Epithelial cell of proximal tubule (primary cell): ENCODE data around the gene SEZ6. TPM values are rescaled to one million over a fixed set of nuclear protein-coding genes. Genes with fewer than 3 reads are reported as not detected.

Experiments
- DNase-seq: peaks from one replicate; pipeline ENCODE4 v3.0.0-alpha.2; 2011; ENCODE audit warnings: low read depth
- H3K4me3 ChIP-seq: 2 replicates; pipeline ENCODE4 v1.5.1; 2011; ENCODE audit warnings: low read depth, mild to moderate bottlenecking, low read length
- CTCF ChIP-seq: conservative IDR thresholded peaks from 2 replicates; pipeline ENCODE4 v1.5.1; 2012; ENCODE audit warnings: low read depth, mild to moderate bottlenecking, low read length
- total RNA-seq: library from RNA; depleted of rRNA; stranded (reverse); fragments of >200 nt; gene quantifications from 2 replicates; pipeline ENCODE4 v1.2.3, GENCODE V29; 2015

SEZ6 gene
- total RNA-seq, 1 donor from 2014 or later: not detected

GRCh38 chr17:28975031-28975430, 30.8 kb downstream of the SEZ6 start:
- no peak for DNase-seq
- no peak for TF ChIP-seq CTCF
- no peak overlapping the region for H3K4me3 ChIP-seq

GRCh38 chr17:28974451-28974850, 31.4 kb downstream of the SEZ6 start:
- TF ChIP-seq CTCF: no peak
- no peak overlapping the region for H3K4me3 ChIP-seq
- DNase-seq: no peak

- H3K4me3 ChIP-seq: no peak overlapping the region
These were observed 32.4 kb downstream of the SEZ6 start for GRCh38 chr17:28973425-28973824.

GRCh38 chr17:28972437-28972836, 33.4 kb downstream of the SEZ6 start:
- TF ChIP-seq CTCF: no peak
- DNase-seq: no peak
- no peak overlapping the region for H3K4me3 ChIP-seq

More at GRCh38 chr17:28973425-28973824, 32.4 kb downstream of the SEZ6 start:
- no peak for DNase-seq
- TF ChIP-seq CTCF: no peak

GRCh38 chr17:28970879-28971278, 35.0 kb downstream of the SEZ6 start:
- DNase-seq: no peak
- TF ChIP-seq CTCF: no peak
- H3K4me3 ChIP-seq: no peak overlapping the region

GRCh38 chr17:28969706-28970393, 36.0 kb downstream of the SEZ6 start:
- no peak overlapping the region for H3K4me3 ChIP-seq
- DNase-seq: no peak
- TF ChIP-seq CTCF: no peak

GRCh38 chr17:28968914-28969295, 36.9 kb downstream of the SEZ6 start:
- no peak for TF ChIP-seq CTCF
- DNase-seq: no peak

More at GRCh38 chr17:28968914-28969295, 36.9 kb downstream of the SEZ6 start:
- no peak overlapping the region for H3K4me3 ChIP-seq
